Karpas-422 (cell line): ENCODE data around the gene IFNA10. TPM values are rescaled to one million over a fixed set of nuclear protein-coding genes. Genes with fewer than 3 reads are reported as not detected.
A peak's percentile ranks its signal among the peaks of the same experiment; 100 is the strongest.
"Not testable (repeated sequence)": the region's sequence is repeated elsewhere in the genome, so short reads cannot be mapped to it uniquely, and the experiment has no call there.

Source experiments
- DNase-seq: peaks from one replicate; pipeline ENCODE4 v3.0.0-alpha.2; 2015
- H2AFZ ChIP-seq: fragments of 200-600 bp; sonication (generic); 2 replicates; pipeline ENCODE4 v1.6.1; 2014; ENCODE audit warnings: antibody characterized with exemption, low read length, mixed read lengths
- H3K27ac ChIP-seq: fragments of 200-600 bp; sonication (generic); 2 replicates; pipeline ENCODE4 v1.5.1; 2014; ENCODE audit warnings: mild to moderate bottlenecking, low read length, moderate library complexity
- H3K27me3 ChIP-seq: fragments of 200-600 bp; sonication (generic); 2 replicates; pipeline ENCODE4 v1.6.1; 2014; ENCODE audit warnings: low read length, mixed read lengths
- H3K36me3 ChIP-seq: fragments of 200-600 bp; sonication (generic); 2 replicates; pipeline ENCODE4 v1.6.1; 2014; ENCODE audit warnings: low read length, mixed read lengths; ENCODE audit not compliant: insufficient read depth
- H3K4me1 ChIP-seq: fragments of 200-600 bp; sonication (generic); 2 replicates; pipeline ENCODE4 v1.6.1; 2014; ENCODE audit warnings: mild to moderate bottlenecking, low read length, mixed read lengths
- H3K4me2 ChIP-seq: fragments of 200-600 bp; sonication (generic); 2 replicates; pipeline ENCODE4 v1.6.1; 2014; ENCODE audit warnings: low read length, low read depth, mild to moderate bottlenecking; ENCODE audit not compliant: poor library complexity, severe bottlenecking
- H3K4me3 ChIP-seq: fragments of 200-600 bp; sonication (generic); 2 replicates; pipeline ENCODE4 v1.5.1; 2014; ENCODE audit warnings: mild to moderate bottlenecking, antibody characterized with exemption, low read length, mixed read lengths
- H3K79me2 ChIP-seq: fragments of 200-600 bp; sonication (generic); 2 replicates; pipeline ENCODE4 v1.6.1; 2014; ENCODE audit warnings: mild to moderate bottlenecking, low read length, mixed read lengths
- H3K9ac ChIP-seq: fragments of 200-600 bp; sonication (generic); 2 replicates; pipeline ENCODE4 v1.6.0; 2014; ENCODE audit warnings: low read length
- H3K9me2 ChIP-seq: fragments of 200-600 bp; sonication (generic), shearing (Covaris generic); replicated peaks from 2 replicates; pipeline ENCODE4 v1.6.0; 2014; ENCODE audit warnings: mild to moderate bottlenecking, low read length, moderate library complexity; ENCODE audit not compliant: insufficient read depth
- H3K9me3 ChIP-seq: fragments of 300-700, 200-600 bp; sonication (generic); 2 replicates; pipeline ENCODE4 v1.6.1; 2014; ENCODE audit warnings: low read length, mixed read lengths
- H4K20me1 ChIP-seq: fragments of 200-600 bp; sonication (generic); 2 replicates; pipeline ENCODE4 v1.6.1; 2014; ENCODE audit warnings: mild to moderate bottlenecking, antibody characterized with exemption, low read length, low read depth; ENCODE audit not compliant: insufficient read depth
- total RNA-seq: library from RNA; depleted of rRNA; stranded (reverse); fragments of >200 nt; shearing (Covaris generic); gene quantifications from 2 replicates; pipeline ENCODE4 v1.2.3, GENCODE V29; 2014; ENCODE audit warnings: low replicate concordance

IFNA10 gene
- total RNA-seq, 1 experiment from 2014 or later: not detected

DNA sequence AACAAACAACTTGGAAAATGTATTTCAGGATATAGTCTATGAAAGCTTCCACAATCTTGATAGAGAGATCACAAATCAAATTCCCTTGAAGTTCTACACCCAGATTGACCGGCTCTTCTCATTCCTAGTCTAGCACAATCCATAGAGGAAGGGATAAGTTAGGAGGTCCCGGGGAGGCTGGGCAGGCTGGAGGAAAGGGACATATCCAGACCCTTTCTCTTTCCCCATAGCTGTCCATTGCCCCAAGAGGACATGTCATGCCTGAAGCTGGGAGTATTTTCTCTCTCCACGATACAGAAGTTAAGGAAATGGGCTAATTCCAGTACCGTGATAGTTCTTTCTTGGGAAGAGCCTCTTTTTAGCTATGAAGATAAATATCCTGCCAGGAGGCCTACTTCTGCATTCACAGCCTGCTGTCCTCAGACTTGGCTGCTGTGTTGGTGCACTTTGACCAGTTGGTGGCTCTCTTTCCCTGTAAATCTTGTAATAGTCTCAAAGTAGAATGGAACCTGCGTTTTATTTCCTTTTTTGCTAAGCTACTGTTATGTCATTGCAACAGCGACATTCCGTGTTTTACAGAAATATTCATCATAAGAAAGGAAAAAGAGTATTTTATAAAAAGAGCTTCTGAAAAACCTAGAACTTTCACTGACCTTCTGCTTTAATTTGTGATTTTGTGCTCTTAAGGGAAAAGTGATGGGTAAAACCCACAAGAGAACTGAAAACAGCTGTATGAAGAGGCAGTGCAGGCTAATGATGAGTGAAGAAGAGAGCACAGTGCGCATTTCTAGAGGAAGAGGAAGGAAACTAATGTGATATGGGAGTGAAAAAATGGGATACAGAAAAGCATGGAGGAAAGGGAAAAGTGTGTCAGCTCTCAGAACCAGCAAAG, 28.8 kb upstream of the IFNA10 start:
- H4K20me1 ChIP-seq, H3K27ac ChIP-seq, H3K9me2 ChIP-seq, H3K27me3 ChIP-seq, H3K36me3 ChIP-seq, H3K4me2 ChIP-seq, H3K9ac ChIP-seq, H2AFZ ChIP-seq, H3K79me2 ChIP-seq, H3K4me1 ChIP-seq, H3K4me3 ChIP-seq, H3K9me3 ChIP-seq: not testable (repeated sequence)
- peak; percentile 81 for DNase-seq

DNA sequence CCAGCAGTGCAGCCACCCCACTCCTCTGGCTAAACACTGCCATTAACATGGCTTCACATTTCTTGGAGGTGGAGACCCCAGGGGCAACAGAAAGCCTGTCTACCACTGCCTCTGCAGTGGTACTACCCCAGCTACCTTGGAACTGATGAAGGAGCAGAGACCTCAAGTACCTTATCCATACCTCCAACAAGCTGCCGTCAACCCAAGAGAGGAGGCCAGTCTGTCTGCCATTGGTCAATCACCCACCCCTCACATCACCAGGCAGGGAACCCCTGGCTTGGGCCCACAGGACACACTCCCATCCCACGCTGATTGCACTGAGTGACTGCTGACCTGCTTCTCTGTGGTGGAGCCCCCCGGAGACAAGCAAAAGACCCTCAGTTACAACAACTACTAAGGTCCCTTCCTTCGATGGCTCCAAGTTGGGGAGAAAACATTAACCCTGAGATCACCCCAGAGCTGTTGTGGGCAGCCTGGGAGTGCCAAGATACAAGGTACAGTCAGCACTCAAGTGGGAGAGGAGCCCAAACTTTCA, 27.3 kb upstream of the IFNA10 start:
- no peak for DNase-seq
- Histone ChIP-seq H3K9me3 (no peaks in the 10 kb centered on the region), H2AFZ (no peak overlapping the region), H3K4me1 (no peaks in the 10 kb centered on the region), H3K36me3 (no peaks in the 10 kb centered on the region), H3K9me2 (no peaks in the 10 kb centered on the region), H3K9ac (no peak overlapping the region), H3K4me2 (no peak overlapping the region), H3K4me3 (no peak overlapping the region), H3K79me2 (no peaks in the 10 kb centered on the region), H3K27me3 (no peaks in the 10 kb centered on the region), H4K20me1 (no peaks in the 10 kb centered on the region), H3K27ac (no peak overlapping the region)

DNA sequence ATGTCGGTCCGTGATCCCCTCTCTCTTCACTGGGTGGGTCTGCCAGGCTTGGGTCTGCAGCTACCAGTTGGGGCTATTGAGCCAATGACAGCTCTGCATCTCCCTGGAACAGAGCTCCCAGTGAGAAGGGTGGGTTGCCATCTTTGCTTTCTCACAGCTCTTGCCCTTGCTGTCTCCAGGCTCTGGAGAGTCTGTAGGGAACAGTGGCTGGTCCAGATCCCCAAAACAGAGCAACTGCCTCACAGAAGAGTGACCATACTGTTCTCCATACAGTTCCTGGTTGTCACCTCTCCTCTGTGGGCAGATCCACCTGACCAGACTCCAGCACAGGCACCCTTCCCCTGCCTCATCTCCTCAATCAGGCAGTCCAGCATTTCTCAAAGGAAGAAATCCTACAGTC, 26.3 kb upstream of the IFNA10 start:
- Histone ChIP-seq H3K4me3 (no peak overlapping the region), H3K27ac (no peak overlapping the region), H3K4me1 (no peaks in the 10 kb centered on the region), H4K20me1 (no peaks in the 10 kb centered on the region), H3K36me3 (no peaks in the 10 kb centered on the region), H3K9me3 (no peaks in the 10 kb centered on the region), H2AFZ (no peak overlapping the region), H3K9me2 (no peaks in the 10 kb centered on the region), H3K27me3 (no peaks in the 10 kb centered on the region), H3K9ac (no peak overlapping the region), H3K79me2 (no peaks in the 10 kb centered on the region), H3K4me2 (no peak overlapping the region)
- no peak for DNase-seq

DNA sequence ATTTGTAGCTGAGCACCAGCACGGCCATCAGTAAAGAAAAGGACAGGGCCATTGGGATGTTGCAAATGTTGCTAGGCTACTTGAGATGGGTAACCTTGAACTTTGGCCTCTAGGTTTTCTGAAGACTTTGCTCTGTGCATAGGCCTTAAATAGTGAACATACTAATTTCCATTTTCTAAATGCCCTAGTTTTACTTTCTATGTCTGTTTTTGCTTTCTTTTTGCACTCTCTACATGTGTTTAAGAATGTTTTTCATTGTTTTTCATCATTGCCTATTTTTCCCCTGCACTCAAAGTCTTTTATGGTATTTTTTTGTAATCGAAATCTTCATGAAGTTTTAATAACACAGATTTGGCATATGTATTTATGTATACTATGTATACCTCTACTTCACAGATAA, 21.2 kb upstream of the IFNA10 start, which contains the start of gene IFNA17:
Gene IFNA17, minus strand, starts transcription at position 101 of the 400 bp plus-strand sequence. Its CDS starts 49 bp downstream, at position 52.
- no peak within 1 kb of the TSS for H3K4me3 ChIP-seq
- no peak within 1 kb of the TSS for H2AFZ ChIP-seq
- H3K4me2 ChIP-seq: no peak within 1 kb of the TSS
- H3K9me3 ChIP-seq: no peaks in the 10 kb centered on the region
- DNase-seq: no peak
- no peaks in the 10 kb centered on the region for H4K20me1 ChIP-seq
- H3K27me3 ChIP-seq: no peaks in the 10 kb centered on the region
- no peak within 1 kb of the TSS for H3K27ac ChIP-seq
- H3K79me2 ChIP-seq: no peaks in the 10 kb centered on the region
- no peaks in the 10 kb centered on the region for H3K4me1 ChIP-seq
- H3K9ac ChIP-seq: no peak within 1 kb of the TSS
- H3K36me3 ChIP-seq: no peaks in the 10 kb centered on the region
- no peaks in the 10 kb centered on the region for H3K9me2 ChIP-seq

DNA sequence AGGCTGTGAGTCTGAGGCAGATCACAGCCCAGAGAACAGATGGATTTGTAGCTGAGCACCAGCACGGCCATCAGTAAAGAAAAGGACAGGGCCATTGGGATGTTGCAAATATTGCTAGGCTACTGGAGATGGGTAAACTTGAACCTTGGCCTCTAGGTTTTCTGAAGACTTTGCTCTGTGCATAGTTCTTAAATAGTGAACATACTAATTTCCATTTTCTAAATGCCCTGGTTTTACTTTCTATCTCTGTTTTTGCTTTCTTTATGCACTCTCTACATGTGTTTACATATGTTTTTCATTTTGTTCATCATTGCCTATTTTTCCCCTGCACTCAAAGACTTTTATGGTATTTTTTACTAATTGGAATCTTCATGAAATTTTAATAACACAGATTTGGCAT, 10.3 kb upstream of the IFNA10 start, which contains the start of gene IFNA16:
Gene IFNA16, minus strand, starts transcription at position 101 of the 400 bp plus-strand sequence. Its CDS starts 6 bp downstream, at position 95.
- H3K4me1 ChIP-seq, DNase-seq, H3K36me3 ChIP-seq, H3K27ac ChIP-seq, H4K20me1 ChIP-seq, H3K79me2 ChIP-seq, H3K27me3 ChIP-seq, H3K4me3 ChIP-seq, H3K9ac ChIP-seq, H3K4me2 ChIP-seq, H2AFZ ChIP-seq, H3K9me2 ChIP-seq, H3K9me3 ChIP-seq: not testable (repeated sequence)

DNA sequence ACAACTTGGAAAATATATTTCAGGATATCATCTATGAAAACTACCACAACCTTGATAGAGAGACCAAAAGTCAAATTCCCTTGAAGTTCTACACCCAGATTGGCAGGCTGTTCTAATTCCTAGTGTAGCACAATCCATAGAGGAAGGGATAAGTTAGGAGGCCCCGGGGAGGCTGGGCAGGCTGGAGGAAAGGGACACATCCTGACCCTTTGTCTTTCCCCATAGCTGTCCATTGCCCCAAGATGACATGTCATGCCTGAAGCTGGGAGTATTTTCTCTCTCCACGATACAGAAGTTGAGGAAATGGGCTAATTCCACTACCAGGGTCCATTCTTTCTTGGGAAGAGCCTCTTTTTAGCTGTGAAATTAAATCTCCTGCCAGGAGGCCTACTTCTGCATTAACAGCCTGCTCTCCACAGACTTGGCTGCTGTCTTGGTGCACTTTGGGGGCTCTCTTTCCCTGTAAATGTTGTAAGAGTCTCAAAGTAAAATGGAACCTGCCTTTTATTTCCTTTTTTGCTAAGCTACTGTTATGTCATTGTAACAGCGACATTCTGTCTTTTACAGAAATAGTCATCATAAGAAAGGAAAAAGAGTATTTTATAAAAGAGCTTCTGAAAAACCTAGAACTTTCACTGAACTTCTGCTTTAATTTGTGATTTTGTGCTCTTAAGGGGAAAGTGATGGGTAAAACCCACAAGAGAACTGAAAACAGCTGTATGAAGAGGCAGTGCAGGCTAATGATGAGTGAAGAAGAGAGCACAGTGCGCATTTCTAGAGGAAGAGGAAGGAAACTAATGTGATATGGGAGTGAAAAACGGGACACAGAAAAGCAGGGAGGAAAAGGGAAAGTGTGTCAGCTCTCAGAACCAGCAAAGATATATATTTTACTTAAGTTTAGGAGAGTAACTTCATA, 6.7 kb upstream of the IFNA10 start:
- peak; percentile 52 for DNase-seq
- H3K4me1 ChIP-seq, H2AFZ ChIP-seq, H3K9me3 ChIP-seq, H3K79me2 ChIP-seq, H3K36me3 ChIP-seq, H3K27me3 ChIP-seq, H3K4me2 ChIP-seq, H4K20me1 ChIP-seq, H3K9ac ChIP-seq, H3K4me3 ChIP-seq, H3K27ac ChIP-seq, H3K9me2 ChIP-seq: not testable (repeated sequence)

DNA sequence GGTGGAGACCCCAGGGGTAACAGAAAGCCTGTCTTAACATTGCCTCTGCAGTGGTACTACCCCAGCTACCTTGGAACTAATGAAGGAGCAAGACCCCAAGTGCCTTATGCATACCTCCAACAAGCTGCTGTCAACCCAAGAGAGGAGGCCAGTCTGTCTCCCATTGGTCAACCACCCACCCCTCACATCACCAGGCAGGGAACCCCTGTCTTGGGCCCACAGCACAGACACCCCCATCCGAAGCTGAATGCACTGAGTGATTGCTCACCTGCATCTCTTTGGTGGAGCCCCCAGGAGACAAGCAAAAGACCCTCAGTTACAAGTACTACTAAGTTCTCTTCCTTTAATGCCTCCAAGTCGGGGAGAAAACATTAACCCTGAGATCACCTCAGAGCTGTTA, 5.2 kb upstream of the IFNA10 start:
- not testable (repeated sequence) for H3K79me2 ChIP-seq, H3K9ac ChIP-seq, H3K36me3 ChIP-seq, H3K9me2 ChIP-seq, H3K27me3 ChIP-seq, H3K4me3 ChIP-seq, H3K4me1 ChIP-seq, H3K27ac ChIP-seq, H3K9me3 ChIP-seq, H2AFZ ChIP-seq, H3K4me2 ChIP-seq, DNase-seq, H4K20me1 ChIP-seq

DNA sequence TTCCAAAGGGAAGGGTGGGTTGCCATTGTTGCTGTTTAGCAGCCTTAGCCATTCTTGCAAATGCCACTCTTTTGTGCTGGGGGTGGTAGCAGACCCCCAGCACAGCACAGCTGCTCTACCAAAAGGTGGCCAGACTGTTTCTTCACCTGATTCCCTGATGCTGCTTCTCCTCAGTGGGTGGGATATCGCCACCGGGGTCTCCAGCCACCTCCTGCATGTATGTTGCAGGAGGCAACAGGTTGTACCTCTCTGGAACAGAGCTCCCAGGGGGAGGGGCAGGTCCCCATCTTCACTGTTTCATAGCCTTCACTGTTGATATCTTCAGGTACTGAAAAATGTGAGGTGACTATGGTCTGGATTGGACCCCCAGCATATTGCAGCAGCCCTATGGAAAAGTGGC, 3.8 kb upstream of the IFNA10 start:
- H3K9ac ChIP-seq, H3K4me3 ChIP-seq, H3K4me1 ChIP-seq, H3K27me3 ChIP-seq, H3K9me2 ChIP-seq, H3K79me2 ChIP-seq, DNase-seq, H3K4me2 ChIP-seq, H3K27ac ChIP-seq, H3K36me3 ChIP-seq, H4K20me1 ChIP-seq, H3K9me3 ChIP-seq, H2AFZ ChIP-seq: not testable (repeated sequence)
